SK-N-SH (cell line): Measurements from ENCODE around the gene GPR137. TPM values are rescaled to one million over a fixed set of nuclear protein-coding genes. Genes with fewer than 3 reads are reported as not detected.

ENCODE experiments used
- CTCF ChIA-PET: fragments of 300-600, 350-600 bp; formaldehyde crosslinking; extraction: SDS; loops from one replicate; lab custom pipeline; 2021; lab: Yijun Ruan, JAX
- POLR2A ChIA-PET: fragments of 350-600 bp; sonication (Branson Sonifier 250); formaldehyde crosslinking; extraction: SDS; loops from one replicate; lab custom pipeline; 2020; ENCODE audit warnings: antibody characterized with exemption, inconsistent platforms; lab: Yijun Ruan, JAX
- DNase-seq: peaks from one replicate; pipeline ENCODE4 v3.0.0; 2012
- H2AFZ ChIP-seq: fragments of 200-600 bp; sonication (generic); 2 replicates; pipeline ENCODE4 v1.8.1; 2016; ENCODE audit warnings: antibody characterized with exemption, mild to moderate bottlenecking, low read depth
- H3F3A ChIP-seq: fragments of 200-600 bp; sonication (generic); replicated peaks from 2 replicates; pipeline ENCODE3; 2016; ENCODE audit warnings: antibody characterized with exemption, mild to moderate bottlenecking; ENCODE audit not compliant: insufficient read depth
- H3K27ac ChIP-seq, 2 experiments: fragments of 200-500 bp in 1 of 2; fragments of 200-600 bp in 1 of 2; sonication (Bioruptor generic) in 1 of 2; sonication (generic), shearing (Covaris generic) in 1 of 2; 2 replicates each; pipeline versions ENCODE4 v1.5.1 to v1.6.1; 2014 to 2016; ENCODE audit warnings: low read depth in 2 of 2, inconsistent platforms in 1 of 2, low read length in 1 of 2, mild to moderate bottlenecking in 1 of 2, mixed read lengths in 1 of 2
- H3K27me3 ChIP-seq: fragments of 200-600 bp; sonication (generic), shearing (Covaris generic); 2 replicates; pipeline ENCODE4 v1.6.1; 2016; ENCODE audit warnings: mixed run types; ENCODE audit not compliant: insufficient read depth
- H3K36me3 ChIP-seq, 2 experiments: fragments of 200-500 bp in 1 of 2; fragments of 200-600 bp in 1 of 2; sonication (Bioruptor generic) in 1 of 2; sonication (generic) in 1 of 2; replicated peaks in 1 of 2; 2 replicates each; pipeline versions ENCODE3 to v1.5.1; 2014 to 2016; ENCODE audit warnings: low read length in 1 of 2, mild to moderate bottlenecking in 1 of 2; ENCODE audit not compliant: insufficient read depth in 2 of 2, control insufficient read depth in 1 of 2
- H3K4me1 ChIP-seq, 2 experiments: fragments of 200-500 bp in 1 of 2; fragments of 200-600 bp in 1 of 2; sonication (Bioruptor generic) in 1 of 2; sonication (generic), shearing (Covaris generic) in 1 of 2; 2 replicates each; pipeline versions ENCODE4 v1.5.1 to v1.6.1; 2014 to 2016; ENCODE audit warnings: low read depth in 1 of 2, low read length in 1 of 2, mixed run types in 1 of 2; ENCODE audit not compliant: insufficient read depth in 2 of 2, control insufficient read depth in 1 of 2
- H3K4me2 ChIP-seq: fragments of 200-600 bp; sonication (generic), shearing (Covaris generic); 2 replicates; pipeline ENCODE4 v1.6.1; 2017; ENCODE audit warnings: mixed run types
- H3K4me3 ChIP-seq, 2 experiments: fragments of 200-500 bp in 1 of 2; fragments of 200-600 bp in 1 of 2; sonication (Bioruptor generic) in 1 of 2; sonication (generic), shearing (Covaris generic) in 1 of 2; 2 replicates each; pipeline versions ENCODE4 v1.5.1 to v1.8.1; 2014 to 2016; ENCODE audit warnings: low read depth in 2 of 2, inconsistent platforms in 1 of 2, low read length in 1 of 2, mild to moderate bottlenecking in 1 of 2, mixed read lengths in 1 of 2, moderate library complexity in 1 of 2
- H3K79me2 ChIP-seq: fragments of 200-600 bp; sonication (generic); 2 replicates; pipeline ENCODE4 v1.8.1; 2017; ENCODE audit warnings: mild to moderate bottlenecking; ENCODE audit not compliant: insufficient read depth
- H3K9ac ChIP-seq: fragments of 200-600 bp; sonication (generic); 2 replicates; pipeline ENCODE4 v1.6.1; 2017; ENCODE audit warnings: mixed run types
- H3K9me2 ChIP-seq: fragments of 200-600 bp; sonication (generic); 2 replicates; pipeline ENCODE4 v1.6.1; 2017; ENCODE audit warnings: mixed run types
- H3K9me3 ChIP-seq: fragments of 200-600 bp; sonication (generic); 2 replicates; pipeline ENCODE4 v1.6.1; 2017; ENCODE audit warnings: mixed run types, mild to moderate bottlenecking, moderate library complexity
- H4K20me1 ChIP-seq: fragments of 200-600 bp; sonication (generic); 2 replicates; pipeline ENCODE4 v1.6.1; 2017; ENCODE audit warnings: mild to moderate bottlenecking, mixed run types; ENCODE audit not compliant: insufficient read depth
- CTCF ChIP-seq: fragments of 200-600 bp; sonication (generic); IDR thresholded peaks from 2 replicates; pipeline ENCODE4 v1.6.1; 2017; ENCODE audit warnings: antibody characterized with exemption, mild to moderate bottlenecking, moderate library complexity
- FOSL2 ChIP-seq: IDR thresholded peaks from 2 replicates; pipeline ENCODE4 v1.4.0; 2012; ENCODE audit warnings: low read depth, mild to moderate bottlenecking, moderate library complexity, borderline replicate concordance
- GABPA ChIP-seq: IDR thresholded peaks from 2 replicates; pipeline ENCODE4 v1.4.0; 2012; ENCODE audit warnings: low read depth, mild to moderate bottlenecking
- IRF3 ChIP-seq: fragments of 150-350 bp; IDR thresholded peaks from 2 replicates; pipeline ENCODE4 v1.6.1; 2016; ENCODE audit warnings: mild to moderate bottlenecking, low read depth, low read length
- MEF2A ChIP-seq: IDR thresholded peaks from 2 replicates; pipeline ENCODE4 v1.4.0; 2012; ENCODE audit warnings: low read depth, borderline replicate concordance
- MXI1 ChIP-seq: IDR thresholded peaks from 2 replicates; pipeline ENCODE4 v1.6.1; 2012; ENCODE audit warnings: mild to moderate bottlenecking, low read depth, low read length, improper control_type of control experiment
- NRF1 ChIP-seq: IDR thresholded peaks from 2 replicates; pipeline ENCODE4 v1.6.1; 2012; ENCODE audit warnings: low read depth, mild to moderate bottlenecking, low read length
- PBX3 ChIP-seq: IDR thresholded peaks from 2 replicates; pipeline ENCODE4; 2012
- POLR2AphosphoS5 ChIP-seq: IDR thresholded peaks from 2 replicates; pipeline ENCODE4 v1.6.1; 2012; ENCODE audit warnings: low read depth, low read length
- RCOR1 ChIP-seq: fragments of 150-350 bp; IDR thresholded peaks from 2 replicates; pipeline ENCODE4 v1.6.1; 2017; ENCODE audit warnings: antibody characterized with exemption, low read length
- REST ChIP-seq: IDR thresholded peaks from 2 replicates; pipeline ENCODE4 v1.6.1; 2012; ENCODE audit warnings: mild to moderate bottlenecking, low read depth, low read length, moderate library complexity
- SIN3A ChIP-seq: IDR thresholded peaks from 2 replicates; pipeline ENCODE4 v1.6.1; 2012; ENCODE audit warnings: low read depth, mild to moderate bottlenecking, low read length, moderate library complexity, borderline replicate concordance
- TAF1 ChIP-seq: IDR thresholded peaks from 2 replicates; pipeline ENCODE4 v1.6.1; 2012; ENCODE audit warnings: low read depth, mild to moderate bottlenecking, low read length, moderate library complexity, borderline replicate concordance
- TEAD4 ChIP-seq: IDR thresholded peaks from 2 replicates; pipeline ENCODE4 v1.4.0; 2012; ENCODE audit warnings: mild to moderate bottlenecking, borderline replicate concordance; ENCODE audit not compliant: insufficient read depth
- USF2 ChIP-seq: fragments of 150-350 bp; IDR thresholded peaks from 2 replicates; pipeline ENCODE4 v1.6.1; 2017; ENCODE audit warnings: antibody characterized with exemption, low read length, low read depth, borderline replicate concordance
- ZBTB33 ChIP-seq: IDR thresholded peaks from 2 replicates; pipeline ENCODE4 v1.4.0; 2012; ENCODE audit warnings: low read depth, borderline replicate concordance
- WGBS: methylation state at CpG from one replicate; pipeline ENCODE4 v1.1.6; 2017; ENCODE audit warnings: low lambda C conversion rate; 5-methylcytosine and 5-hydroxymethylcytosine counted together
- polyA plus RNA-seq, 3 experiments: library from polyadenylated mRNA; depleted of rRNA; stranded (reverse); fragments of >200 nt; gene quantifications; 2 replicates each; pipeline ENCODE4 v1.2.3, GENCODE V29; 2012

The GPR137 gene
- polyA plus RNA-seq, 1 of the 3 experiments (the other 2 are of a cell fraction): 29.9 TPM

GRCh38 chr11:64327993-64328392 lies 42.3 kb downstream of the GPR137 start:
- ChIA-PET POLR2A (no interaction called here), CTCF (interaction anchor here (1.4 kb wide), 1 partner anchor 28 kb away, joined by 4 read pairs; no protein-coding TSS in a partner anchor)

More at GRCh38 chr11:64327993-64328392, 42.3 kb downstream of the GPR137 start:
- H3K4me2 ChIP-seq: no peak overlapping the region
- no peak overlapping the region for H3K27ac ChIP-seq
- no peaks in the 10 kb centered on the region for H3K36me3 ChIP-seq
- H3K4me3 ChIP-seq: no peak overlapping the region
- H3K9ac ChIP-seq: no peak overlapping the region
- H2AFZ ChIP-seq: no peak overlapping the region
- WGBS: 75% methylated on average over 3 of the region's 3 CpGs
- DNase-seq: no peak
- TF ChIP-seq USF2: no peak
- TF ChIP-seq NRF1: no peak
- no peak for TF ChIP-seq RCOR1
- TF ChIP-seq TEAD4: no peak
- no peak for TF ChIP-seq POLR2AphosphoS5
- no peak for TF ChIP-seq FOSL2
- no peak for TF ChIP-seq TAF1
- TF ChIP-seq CTCF: no peak
- no peak for TF ChIP-seq PBX3
- TF ChIP-seq REST: no peak
- TF ChIP-seq MXI1: no peak
- TF ChIP-seq MEF2A: no peak
- TF ChIP-seq GABPA: no peak
- TF ChIP-seq SIN3A: no peak
- no peak for TF ChIP-seq ZBTB33
- TF ChIP-seq IRF3: no peak
- no peaks in the 10 kb centered on the region for H3K9me3 ChIP-seq
- H3K27me3 ChIP-seq: no peaks in the 10 kb centered on the region
- H3F3A ChIP-seq: peaks cover 14% of the 10 kb centered on the region
- H3K79me2 ChIP-seq: no peaks in the 10 kb centered on the region
- H3K4me1 ChIP-seq: peaks cover 0 to 6% of the 10 kb centered on the region in 2 experiments; a peak in 2 of 4 replicates
- H4K20me1 ChIP-seq: no peaks in the 10 kb centered on the region
- no peaks in the 10 kb centered on the region for H3K9me2 ChIP-seq
